ENCODE data around the gene DDX23. TPM values are rescaled to one million over a fixed set of nuclear protein-coding genes. Genes with fewer than 3 reads are reported as not detected.

Gene DDX23
- total RNA-seq, 2 donors from 2014 or later: 98.5 to 108 TPM

GRCh38 chr12:48859607-48860006, 7.6 kb upstream of the DDX23 start:
- Mint-ChIP-seq H3K4me3 (no peak overlapping the region), H3K9me3 (no peaks in the 10 kb centered on the region), H3K36me3 (ENCODE audit: low read depth) (peaks cover 25% of the 10 kb centered on the region), H3K27me3 (ENCODE audit: insufficient read depth) (peaks cover 2% of the 10 kb centered on the region), H3K4me1 (peaks cover 16% of the 10 kb centered on the region), H3K27ac (no peak overlapping the region)
- Histone ChIP-seq H3K4me1 (ENCODE audit: control insufficient read depth, insufficient read depth, low read length) (peaks cover 2% of the 10 kb centered on the region), H3K9ac (ENCODE audit: extremely low read depth, low read length, poor library complexity, severe bottlenecking) (no peak overlapping the region), H3K36me3 (ENCODE audit: control insufficient read depth, insufficient read depth, low read length) (no peaks in the 10 kb centered on the region), H3K27ac (ENCODE audit: low read depth, low read length) (no peak overlapping the region), H3K4me3 (ENCODE audit: low read length) (no peak overlapping the region), H3K9me3 (ENCODE audit: control insufficient read depth, low read length) (no peaks in the 10 kb centered on the region), H3K27me3 (ENCODE audit: control insufficient read depth, insufficient read depth, low read length, poor library complexity, severe bottlenecking) (no peaks in the 10 kb centered on the region)
- 95 to 96% methylated on average over 5 of the region's 5 CpGs for WGBS, 2 experiments (ENCODE audit: insufficient coverage in 1 of 2, insufficient read length in 1 of 2)
- no peak for TF ChIP-seq CTCF (conservative IDR thresholded peaks at IDR 0.05)
- no peak for DNase-seq

- no peak for TF ChIP-seq CTCF (conservative IDR thresholded peaks at IDR 0.05)
- Mint-ChIP-seq H3K4me3 (no peak overlapping the region), H3K27me3 (ENCODE audit: insufficient read depth) (no peaks in the 10 kb centered on the region), H3K4me1 (peaks cover 2% of the 10 kb centered on the region), H3K27ac (no peak overlapping the region), H3K9me3 (no peaks in the 10 kb centered on the region), H3K36me3 (ENCODE audit: low read depth) (peaks cover 25% of the 10 kb centered on the region)
- H3K27ac ChIP-seq (ENCODE audit: low read depth, low read length): no peak overlapping the region
- no peaks in the 10 kb centered on the region for H3K9me3 ChIP-seq (ENCODE audit: control insufficient read depth, low read length)
- no peak for DNase-seq
- H3K36me3 ChIP-seq (ENCODE audit: control insufficient read depth, insufficient read depth, low read length): no peaks in the 10 kb centered on the region
- no peaks in the 10 kb centered on the region for H3K27me3 ChIP-seq (ENCODE audit: control insufficient read depth, insufficient read depth, low read length, poor library complexity, severe bottlenecking)
- WGBS, 2 experiments (ENCODE audit: insufficient coverage in 1 of 2, insufficient read length in 1 of 2): 93 to 97% methylated on average over 7 to 8 of the region's 8 CpGs
- H3K4me1 ChIP-seq (ENCODE audit: control insufficient read depth, insufficient read depth, low read length): no peaks in the 10 kb centered on the region
- no peak overlapping the region for H3K4me3 ChIP-seq (ENCODE audit: low read length)
- no peak overlapping the region for H3K9ac ChIP-seq (ENCODE audit: extremely low read depth, low read length, poor library complexity, severe bottlenecking)
Measured at GRCh38 chr12:48858043-48858442, 6.1 kb upstream of the DDX23 start.

- Mint-ChIP-seq H3K27me3 (ENCODE audit: insufficient read depth) (no peaks in the 10 kb centered on the region), H3K36me3 (ENCODE audit: low read depth) (peaks cover 25% of the 10 kb centered on the region), H3K4me3 (no peak overlapping the region), H3K9me3 (no peaks in the 10 kb centered on the region), H3K27ac (no peak overlapping the region), H3K4me1 (peaks cover 6% of the 10 kb centered on the region)
- no peak overlapping the region for H3K27ac ChIP-seq (ENCODE audit: low read depth, low read length)
- H3K27me3 ChIP-seq (ENCODE audit: control insufficient read depth, insufficient read depth, low read length, poor library complexity, severe bottlenecking): no peaks in the 10 kb centered on the region
- H3K4me3 ChIP-seq (ENCODE audit: low read length): no peak overlapping the region
- DNase-seq: no peak
- WGBS, 2 experiments (ENCODE audit: insufficient coverage in 1 of 2, insufficient read length in 1 of 2): 90 to 94% methylated on average over 6 to 11 of the region's 13 CpGs
- no peak overlapping the region for H3K9ac ChIP-seq (ENCODE audit: extremely low read depth, low read length, poor library complexity, severe bottlenecking)
- no peaks in the 10 kb centered on the region for H3K4me1 ChIP-seq (ENCODE audit: control insufficient read depth, insufficient read depth, low read length)
- no peaks in the 10 kb centered on the region for H3K9me3 ChIP-seq (ENCODE audit: control insufficient read depth, low read length)
- no peaks in the 10 kb centered on the region for H3K36me3 ChIP-seq (ENCODE audit: control insufficient read depth, insufficient read depth, low read length)
- TF ChIP-seq CTCF (conservative IDR thresholded peaks at IDR 0.05): no peak
Measured at GRCh38 chr12:48857278-48857994, 5.5 kb upstream of the DDX23 start.

All from endodermal cell (in vitro differentiated cells).